Panc1 (cell line): ENCODE data around the gene ASB7.

Experiments
- POLR2AphosphoS5 ChIP-seq: IDR thresholded peaks from 2 replicates; pipeline ENCODE4 v1.6.1; 2012; ENCODE audit warnings: mild to moderate bottlenecking, low read depth, low read length, moderate library complexity
- SIN3A ChIP-seq: IDR thresholded peaks from 2 replicates; pipeline ENCODE4 v1.6.1; 2012; ENCODE audit warnings: low read depth, mild to moderate bottlenecking, low read length, moderate library complexity, borderline replicate concordance; ENCODE audit not compliant: insufficient read depth
- TF ChIP-seq, protein P1 (sequence below): fragments of 450-650 bp; IDR thresholded peaks from 2 replicates; pipeline ENCODE4 v1.5.1; 2017; ENCODE audit warnings: mild to moderate bottlenecking

DNA sequence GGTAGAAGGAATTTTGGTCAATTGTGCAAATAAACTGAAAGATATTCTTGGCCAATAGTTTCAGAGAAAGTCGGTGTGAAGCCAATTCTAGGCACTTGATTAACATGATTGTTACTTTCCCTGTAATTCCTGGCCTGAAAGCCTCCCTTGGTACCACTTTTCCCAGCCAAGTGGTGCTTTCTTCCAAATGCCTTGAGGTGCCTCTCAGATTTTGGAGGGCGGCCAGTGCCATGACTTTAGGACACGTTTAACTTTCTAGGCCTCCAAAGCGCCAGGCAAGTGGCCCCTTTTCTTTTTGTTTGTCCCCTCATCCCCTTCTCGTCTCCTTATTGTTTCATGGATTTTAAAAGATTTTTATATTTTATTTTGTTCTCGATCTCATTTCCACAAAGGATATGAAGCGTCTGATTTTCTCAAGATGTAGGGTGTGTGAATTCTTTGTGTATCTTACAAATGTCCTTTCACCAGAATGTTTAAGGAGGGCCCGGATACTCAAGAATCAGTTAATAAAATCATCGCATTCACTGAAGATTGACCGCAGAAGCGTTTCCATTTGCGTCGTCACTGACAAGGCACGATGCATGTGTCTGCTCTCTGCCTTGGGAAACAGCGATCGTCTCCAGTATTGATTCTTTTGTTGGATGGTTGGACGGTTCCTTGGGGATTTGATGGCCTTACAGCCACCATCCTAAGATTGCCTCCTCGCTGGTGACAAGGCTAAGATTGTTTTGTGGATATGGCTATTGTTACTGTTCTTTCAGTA, 87.8 kb downstream of the ASB7 start:
- TF ChIP-seq, protein P1, sequence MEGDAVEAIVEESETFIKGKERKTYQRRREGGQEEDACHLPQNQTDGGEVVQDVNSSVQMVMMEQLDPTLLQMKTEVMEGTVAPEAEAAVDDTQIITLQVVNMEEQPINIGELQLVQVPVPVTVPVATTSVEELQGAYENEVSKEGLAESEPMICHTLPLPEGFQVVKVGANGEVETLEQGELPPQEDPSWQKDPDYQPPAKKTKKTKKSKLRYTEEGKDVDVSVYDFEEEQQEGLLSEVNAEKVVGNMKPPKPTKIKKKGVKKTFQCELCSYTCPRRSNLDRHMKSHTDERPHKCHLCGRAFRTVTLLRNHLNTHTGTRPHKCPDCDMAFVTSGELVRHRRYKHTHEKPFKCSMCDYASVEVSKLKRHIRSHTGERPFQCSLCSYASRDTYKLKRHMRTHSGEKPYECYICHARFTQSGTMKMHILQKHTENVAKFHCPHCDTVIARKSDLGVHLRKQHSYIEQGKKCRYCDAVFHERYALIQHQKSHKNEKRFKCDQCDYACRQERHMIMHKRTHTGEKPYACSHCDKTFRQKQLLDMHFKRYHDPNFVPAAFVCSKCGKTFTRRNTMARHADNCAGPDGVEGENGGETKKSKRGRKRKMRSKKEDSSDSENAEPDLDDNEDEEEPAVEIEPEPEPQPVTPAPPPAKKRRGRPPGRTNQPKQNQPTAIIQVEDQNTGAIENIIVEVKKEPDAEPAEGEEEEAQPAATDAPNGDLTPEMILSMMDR = no peak
- TF ChIP-seq POLR2AphosphoS5 (no peak), SIN3A (no peak)
